Smooth muscle cell (in vitro differentiated cells): ENCODE data around the gene UFC1. TPM values are rescaled to one million over a fixed set of nuclear protein-coding genes. Genes with fewer than 3 reads are reported as not detected.

Experiments used
- DNase-seq: peaks from one replicate; lab custom pipeline; 2025; ENCODE audit not compliant: unreplicated experiment; lab: John Stamatoyannopoulos, UW
- H2AFZ ChIP-seq: fragments of 200-600 bp; sonication (generic); 2 replicates; pipeline ENCODE4 v1.6.0; 2016; ENCODE audit warnings: antibody characterized with exemption, low read depth, mild to moderate bottlenecking
- H3F3A ChIP-seq: fragments of 200-600 bp; sonication (generic); 2 replicates; pipeline ENCODE4 v1.6.0; 2017; ENCODE audit warnings: antibody characterized with exemption, low read depth
- H3K27ac ChIP-seq: fragments of 200-600 bp; sonication (generic); 2 replicates; pipeline ENCODE4 v1.5.1; 2016; ENCODE audit warnings: low read depth, mild to moderate bottlenecking
- H3K27me3 ChIP-seq: fragments of 200-600 bp; sonication (generic); 2 replicates; pipeline ENCODE4 v1.6.1; 2016; ENCODE audit warnings: low read depth, mild to moderate bottlenecking
- H3K36me3 ChIP-seq: fragments of 200-600 bp; sonication (generic); 2 replicates; pipeline ENCODE4 v1.5.1; 2016; ENCODE audit warnings: low read depth
- H3K4me1 ChIP-seq: fragments of 200-600 bp; sonication (generic); 2 replicates; pipeline ENCODE4 v1.5.1; 2016; ENCODE audit warnings: low read depth
- H3K4me2 ChIP-seq: fragments of 200-600 bp; sonication (generic); 2 replicates; pipeline ENCODE4 v1.6.0; 2016; ENCODE audit warnings: mild to moderate bottlenecking
- H3K4me3 ChIP-seq: fragments of 200-600 bp; sonication (generic); 2 replicates; pipeline ENCODE4 v1.5.1; 2016; ENCODE audit warnings: mild to moderate bottlenecking
- H3K79me2 ChIP-seq: fragments of 200-600 bp; sonication (generic); 2 replicates; pipeline ENCODE4 v1.6.0; 2016; ENCODE audit warnings: low read depth, mild to moderate bottlenecking
- H3K9ac ChIP-seq: fragments of 200-600 bp; sonication (generic); 2 replicates; pipeline ENCODE4 v1.6.0; 2016; ENCODE audit warnings: low read depth
- H3K9me3 ChIP-seq: fragments of 200-600 bp; sonication (generic); replicated peaks from 2 replicates; pipeline ENCODE4 v1.5.1; 2016; ENCODE audit warnings: low read depth
- H4K20me1 ChIP-seq: fragments of 200-600 bp; sonication (generic); 2 replicates; pipeline ENCODE4 v1.6.0; 2016; ENCODE audit warnings: low read depth
- WGBS: methylation state at CpG from one replicate; pipeline ENCODE4 v1.1.7; 2016; ENCODE audit warnings: low lambda C conversion rate; 5-methylcytosine and 5-hydroxymethylcytosine counted together
- polyA plus RNA-seq: library from polyadenylated mRNA; unstranded; fragments of >200 nt; fragmentation: Nextera tagmentation; extraction: Ambion mirVana; gene quantifications from 2 replicates; pipeline ENCODE4 v1.2.1, GENCODE V29; 2016
- total RNA-seq: library from RNA; depleted of rRNA; stranded (reverse); fragments of >200 nt; gene quantifications from 2 replicates; pipeline ENCODE4 v1.2.3, GENCODE V29; 2014
- TF ChIP-seq, protein P1 (sequence below): fragments of 200-600 bp; sonication (generic); IDR thresholded peaks from 2 replicates; pipeline ENCODE4 v1.5.1; 2017; ENCODE audit warnings: borderline replicate concordance, mild to moderate bottlenecking, antibody characterized with exemption; ENCODE audit not compliant: insufficient read depth, poor library complexity, severe bottlenecking

Gene UFC1
- total and polyA plus RNA-seq, 2 experiments from 2014 or later = 57.1 to 81.5 TPM

DNA sequence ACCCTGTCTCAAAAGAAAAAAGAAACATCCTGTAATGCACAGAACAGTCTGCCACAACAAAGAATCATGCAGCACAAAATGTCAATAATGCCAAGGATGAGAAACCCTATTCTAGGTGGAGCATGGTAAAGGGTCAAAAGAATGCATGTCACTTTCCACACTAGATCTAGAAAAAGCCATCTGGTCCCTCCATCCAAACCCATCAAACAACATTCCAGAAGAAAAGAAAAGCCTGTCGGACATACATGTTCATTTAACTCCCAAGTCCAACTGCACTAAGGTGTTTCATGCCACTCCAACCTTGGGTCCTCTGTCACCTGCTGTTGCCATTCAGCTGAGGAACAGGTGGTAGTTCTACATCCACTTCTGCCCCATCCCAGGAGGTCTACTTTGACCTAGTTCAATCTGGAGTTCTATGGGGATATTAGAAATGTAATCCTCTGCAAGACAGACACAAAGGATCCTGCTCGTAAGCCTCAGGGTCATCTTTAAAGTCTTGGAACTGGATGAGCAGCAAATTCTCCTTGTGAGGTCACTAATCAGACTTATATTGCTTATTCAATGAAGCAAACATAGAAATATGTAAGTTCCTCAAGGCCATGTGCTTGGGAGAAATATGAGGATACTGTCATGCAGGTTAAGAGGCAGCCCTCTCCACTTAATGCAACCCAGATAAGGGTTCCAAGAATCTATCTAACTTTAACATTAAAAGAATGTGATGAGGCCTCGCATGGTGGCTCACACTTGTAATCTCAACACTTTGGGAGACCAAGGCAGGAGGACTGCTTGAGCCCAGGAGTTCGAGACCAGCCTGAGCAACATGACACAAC lies 25.0 kb upstream of the UFC1 start:
- peak overlapping the region; percentile 1 for H3K27ac ChIP-seq
- no peaks in the 10 kb centered on the region for H3K27me3 ChIP-seq
- no peaks in the 10 kb centered on the region for H3K9me3 ChIP-seq
- H3K4me3 ChIP-seq = no peak overlapping the region
- no peak overlapping the region for H3K4me2 ChIP-seq
- 92% methylated on average over 4 of the region's 4 CpGs for WGBS
- H3F3A ChIP-seq = peaks cover 5% of the 10 kb centered on the region
- peaks cover 3% of the 10 kb centered on the region for H3K36me3 ChIP-seq
- peaks cover 71% of the 10 kb centered on the region for H3K79me2 ChIP-seq
- no peak overlapping the region for H3K9ac ChIP-seq
- TF ChIP-seq, protein P1, sequence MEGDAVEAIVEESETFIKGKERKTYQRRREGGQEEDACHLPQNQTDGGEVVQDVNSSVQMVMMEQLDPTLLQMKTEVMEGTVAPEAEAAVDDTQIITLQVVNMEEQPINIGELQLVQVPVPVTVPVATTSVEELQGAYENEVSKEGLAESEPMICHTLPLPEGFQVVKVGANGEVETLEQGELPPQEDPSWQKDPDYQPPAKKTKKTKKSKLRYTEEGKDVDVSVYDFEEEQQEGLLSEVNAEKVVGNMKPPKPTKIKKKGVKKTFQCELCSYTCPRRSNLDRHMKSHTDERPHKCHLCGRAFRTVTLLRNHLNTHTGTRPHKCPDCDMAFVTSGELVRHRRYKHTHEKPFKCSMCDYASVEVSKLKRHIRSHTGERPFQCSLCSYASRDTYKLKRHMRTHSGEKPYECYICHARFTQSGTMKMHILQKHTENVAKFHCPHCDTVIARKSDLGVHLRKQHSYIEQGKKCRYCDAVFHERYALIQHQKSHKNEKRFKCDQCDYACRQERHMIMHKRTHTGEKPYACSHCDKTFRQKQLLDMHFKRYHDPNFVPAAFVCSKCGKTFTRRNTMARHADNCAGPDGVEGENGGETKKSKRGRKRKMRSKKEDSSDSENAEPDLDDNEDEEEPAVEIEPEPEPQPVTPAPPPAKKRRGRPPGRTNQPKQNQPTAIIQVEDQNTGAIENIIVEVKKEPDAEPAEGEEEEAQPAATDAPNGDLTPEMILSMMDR = no peak
- peaks cover 19% of the 10 kb centered on the region for H3K4me1 ChIP-seq
- DNase-seq = no peak
- peaks cover 49% of the 10 kb centered on the region for H4K20me1 ChIP-seq
- no peak overlapping the region for H2AFZ ChIP-seq

DNA sequence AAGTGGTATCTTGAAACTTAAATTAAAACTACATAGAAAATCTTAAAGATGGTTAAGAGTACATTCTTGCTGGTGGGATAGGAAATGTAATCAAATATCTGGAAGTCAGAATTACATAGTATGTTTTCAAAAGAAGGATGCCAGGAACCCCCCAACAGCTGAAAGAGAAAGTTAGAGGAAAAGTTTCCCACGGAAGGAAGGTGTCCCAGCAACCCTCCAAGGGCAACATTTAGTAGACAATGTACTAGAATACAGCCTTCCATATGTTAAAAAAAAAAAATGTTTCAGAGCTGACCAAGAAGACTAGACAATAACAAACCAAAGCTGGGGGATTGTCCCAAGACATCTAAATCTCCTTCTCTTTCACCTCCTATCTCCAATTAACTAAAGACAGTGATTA lies 23.5 kb upstream of the UFC1 start:
- TF ChIP-seq, protein P1 = no peak
- H3K9me3 ChIP-seq = no peaks in the 10 kb centered on the region
- no peaks in the 10 kb centered on the region for H3K27me3 ChIP-seq
- peak overlapping the region; percentile 65 for H3K4me3 ChIP-seq
- peaks cover 50% of the 10 kb centered on the region for H4K20me1 ChIP-seq
- DNase-seq = no peak
- peak overlapping the region; percentile 85 for H3K4me2 ChIP-seq
- H3K36me3 ChIP-seq = peaks cover 3% of the 10 kb centered on the region
- peaks cover 5% of the 10 kb centered on the region for H3F3A ChIP-seq
- peaks cover 19% of the 10 kb centered on the region for H3K4me1 ChIP-seq
- peak overlapping the region; percentile 1 for H3K27ac ChIP-seq
- peaks cover 82% of the 10 kb centered on the region for H3K79me2 ChIP-seq
- 64% methylated on average over 1 of the region's 1 CpG for WGBS
- H3K9ac ChIP-seq = no peak overlapping the region
- no peak overlapping the region for H2AFZ ChIP-seq

- H3K27me3 ChIP-seq = no peaks in the 10 kb centered on the region
- H3K27ac ChIP-seq = peak overlapping the region; percentile 93
- H3F3A ChIP-seq = peaks cover 5% of the 10 kb centered on the region
- H3K4me3 ChIP-seq = peak overlapping the region; percentile 65
- H3K36me3 ChIP-seq = peaks cover 3% of the 10 kb centered on the region
- H3K9ac ChIP-seq = peak overlapping the region; percentile 95
- peaks cover 81% of the 10 kb centered on the region for H3K79me2 ChIP-seq
- H3K4me1 ChIP-seq = peaks cover 19% of the 10 kb centered on the region
- TF ChIP-seq, protein P1 = no peak
- H4K20me1 ChIP-seq = peaks cover 40% of the 10 kb centered on the region
- no peaks in the 10 kb centered on the region for H3K9me3 ChIP-seq
- H2AFZ ChIP-seq = peak overlapping the region; percentile 61
- H3K4me2 ChIP-seq = peak overlapping the region; percentile 85
- DNase-seq = no peak
- WGBS = 5% methylated on average over 10 of the region's 22 CpGs
Observed at GRCh38 chr1:161131523-161132409, 22.0 kb upstream of the UFC1 start.
